Measurements from ENCODE around the gene SLC7A6OS.

The SLC7A6OS gene

DNA sequence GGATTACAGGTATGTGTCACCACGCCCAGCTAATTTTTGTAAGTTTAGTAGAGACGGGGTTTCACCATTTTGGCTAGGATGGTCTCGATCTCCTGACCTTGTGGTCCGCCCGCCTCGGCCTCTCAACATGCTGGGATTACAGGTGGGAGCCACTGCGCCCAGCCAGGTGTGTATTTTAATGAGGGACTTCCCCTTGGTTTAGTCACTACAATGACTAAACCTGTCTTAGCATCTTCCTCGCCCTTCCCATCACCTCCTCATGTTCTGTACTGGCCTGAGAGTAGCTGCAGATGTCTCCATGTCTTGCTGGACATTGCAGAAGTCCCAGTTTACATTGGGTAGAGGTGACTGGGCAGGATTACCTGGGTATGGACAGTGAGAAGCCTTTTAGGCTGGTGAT is 36.9 kb downstream of the SLC7A6OS start:
- peaks cover 59% of the 10 kb centered on the region for H3F3A ChIP-seq (ENCODE audit: insufficient read depth, low read length)
- no peaks in the 10 kb centered on the region for H3K27me3 ChIP-seq (replicated peaks; ENCODE audit: insufficient read depth, low read length)
- H2AFZ ChIP-seq (ENCODE audit: low read length): no peak overlapping the region
- H3K79me2 ChIP-seq (ENCODE audit: low read length): peaks cover 78% of the 10 kb centered on the region
- DNase-seq: no peak
- H4K20me1 ChIP-seq (ENCODE audit: insufficient read depth, low read length): no peaks in the 10 kb centered on the region
- TF ChIP-seq CTCF (IDR thresholded peaks at IDR 0.05; ENCODE audit: low read length) (no peak), EZH2 (optimal IDR thresholded peaks at IDR 0.05; ENCODE audit: low read depth, low read length) (no peak), EZH2phosphoT487 (IDR thresholded peaks at IDR 0.05; ENCODE audit: low read length) (no peak)
- peak overlapping the region; percentile 40 for H3K4me2 ChIP-seq (ENCODE audit: low read depth, low read length)
- H3K9ac ChIP-seq (ENCODE audit: low read length): no peak overlapping the region
- H3K4me1 ChIP-seq (ENCODE audit: low read length): peaks cover 63% of the 10 kb centered on the region
- H3K9me2 ChIP-seq (replicated peaks; ENCODE audit: insufficient read depth, low read length): no peaks in the 10 kb centered on the region
- peak overlapping the region; percentile 79; the same call in 1 of the 2 replicates for H3K27ac ChIP-seq (ENCODE audit: low read length)
- no peaks in the 10 kb centered on the region for H3K9me3 ChIP-seq (replicated peaks; ENCODE audit: insufficient read depth, low read length)
- no peaks in the 10 kb centered on the region for H3K36me3 ChIP-seq (replicated peaks; ENCODE audit: insufficient read depth, low read length)
- no peak overlapping the region for H3K4me3 ChIP-seq (ENCODE audit: low read length)

GRCh38 chr16:68273459-68273858 is 37.3 kb downstream of the SLC7A6OS start:
- Histone ChIP-seq H3K36me3 (replicated peaks; ENCODE audit: insufficient read depth, low read length) (no peaks in the 10 kb centered on the region), H3K27ac (ENCODE audit: low read length) (peak overlapping the region; percentile 79), H3K9ac (ENCODE audit: low read length) (peak overlapping the region; percentile 24; the same call in 1 of the 2 replicates), H4K20me1 (ENCODE audit: insufficient read depth, low read length) (no peaks in the 10 kb centered on the region), H3K27me3 (replicated peaks; ENCODE audit: insufficient read depth, low read length) (no peaks in the 10 kb centered on the region), H3K4me2 (ENCODE audit: low read depth, low read length) (peak overlapping the region; percentile 47), H3K4me1 (ENCODE audit: low read length) (peaks cover 63% of the 10 kb centered on the region), H3K9me3 (replicated peaks; ENCODE audit: insufficient read depth, low read length) (no peaks in the 10 kb centered on the region), H3F3A (ENCODE audit: insufficient read depth, low read length) (peaks cover 59% of the 10 kb centered on the region), H3K4me3 (ENCODE audit: low read length) (no peak overlapping the region), H2AFZ (ENCODE audit: low read length) (no peak overlapping the region), H3K9me2 (replicated peaks; ENCODE audit: insufficient read depth, low read length) (no peaks in the 10 kb centered on the region), H3K79me2 (ENCODE audit: low read length) (peaks cover 82% of the 10 kb centered on the region)
- no peak for DNase-seq
- TF ChIP-seq EZH2 (optimal IDR thresholded peaks at IDR 0.05; ENCODE audit: low read depth, low read length) (no peak), CTCF (IDR thresholded peaks at IDR 0.05; ENCODE audit: low read length) (no peak), EZH2phosphoT487 (IDR thresholded peaks at IDR 0.05; ENCODE audit: low read length) (no peak)

DNA sequence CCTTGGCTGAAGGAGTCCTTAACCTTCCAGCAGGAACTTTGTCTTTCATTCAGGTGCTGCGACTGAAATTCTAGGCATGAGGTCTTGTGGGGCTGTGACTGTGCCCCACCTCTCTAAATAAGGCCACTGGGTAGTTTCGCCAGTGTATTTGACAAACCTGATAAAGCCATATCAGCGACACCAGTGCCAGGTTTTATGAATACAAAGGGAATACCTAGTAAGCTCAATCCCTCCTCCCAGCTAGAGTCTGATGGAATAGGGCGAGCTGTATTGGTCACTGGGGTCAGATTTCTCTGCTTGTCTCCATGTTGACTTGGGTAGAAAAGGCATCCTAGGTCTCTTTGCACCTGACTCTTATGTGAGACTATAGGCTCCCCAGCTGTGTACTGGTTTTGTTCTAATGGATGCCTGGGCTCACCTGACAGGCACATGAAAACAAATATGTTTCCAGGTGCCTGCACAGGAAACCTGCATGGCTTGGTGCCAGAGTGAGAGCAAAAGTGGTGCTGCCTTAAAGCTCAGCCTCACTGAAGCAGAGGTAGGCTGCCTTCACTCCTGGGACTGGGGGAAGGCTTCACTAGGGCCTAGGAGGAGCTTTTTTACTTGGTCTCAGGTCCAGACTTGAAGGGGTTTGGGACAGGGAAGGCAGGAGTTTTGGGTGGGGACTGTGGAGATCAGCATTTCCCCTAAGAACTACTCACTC is 38.1 kb downstream of the SLC7A6OS start:
- H3K9ac ChIP-seq (ENCODE audit: low read length): peak overlapping the region; percentile 25
- peak; percentile 91 for DNase-seq
- peaks cover 59% of the 10 kb centered on the region for H3F3A ChIP-seq (ENCODE audit: insufficient read depth, low read length)
- no peaks in the 10 kb centered on the region for H3K9me2 ChIP-seq (replicated peaks; ENCODE audit: insufficient read depth, low read length)
- peaks cover 70% of the 10 kb centered on the region for H3K4me1 ChIP-seq (ENCODE audit: low read length)
- H3K4me2 ChIP-seq (ENCODE audit: low read depth, low read length): peak overlapping the region; percentile 47
- peaks cover 85% of the 10 kb centered on the region for H3K79me2 ChIP-seq (ENCODE audit: low read length)
- H2AFZ ChIP-seq (ENCODE audit: low read length): no peak overlapping the region
- H3K27me3 ChIP-seq (replicated peaks; ENCODE audit: insufficient read depth, low read length): no peaks in the 10 kb centered on the region
- H3K27ac ChIP-seq (ENCODE audit: low read length): peak overlapping the region; percentile 79
- H4K20me1 ChIP-seq (ENCODE audit: insufficient read depth, low read length): no peaks in the 10 kb centered on the region
- H3K4me3 ChIP-seq (ENCODE audit: low read length): no peak overlapping the region
- 0 out of 2 replicates have a peak, but pooled peaks cover 5% of the 10 kb centered on the region for H3K36me3 ChIP-seq (replicated peaks; ENCODE audit: insufficient read depth, low read length)
- TF ChIP-seq CTCF (IDR thresholded peaks at IDR 0.05; ENCODE audit: low read length): no peak
- no peak for TF ChIP-seq EZH2 (optimal IDR thresholded peaks at IDR 0.05; ENCODE audit: low read depth, low read length)
- no peak for TF ChIP-seq EZH2phosphoT487 (IDR thresholded peaks at IDR 0.05; ENCODE audit: low read length)
- H3K9me3 ChIP-seq (replicated peaks; ENCODE audit: insufficient read depth, low read length): no peaks in the 10 kb centered on the region

All from MM.1S (cell line).